Activated CD4-positive, alpha-beta T cell treated with anti-CD3 and anti-CD28 coated beads for 36 hours (primary cell): Measurements from ENCODE around the gene SAFB. TPM values are rescaled to one million over a fixed set of nuclear protein-coding genes. Genes with fewer than 3 reads are reported as not detected.

Experiments
- ATAC-seq: fragments of 200-7000 bp; cut with Tn5 transposase; one replicate; pipeline ENCODE4 v1.10.0; 2021; ENCODE audit warnings: mild to moderate bottlenecking, moderate library complexity
- CTCF ChIA-PET: fragments of 350-600 bp; sonication (Branson Sonifier 250); formaldehyde crosslinking; loops from one replicate; lab custom pipeline; 2021; ENCODE audit warnings: antibody characterized with exemption; lab: Charles Lee
- POLR2A ChIA-PET: fragments of 350-600 bp; sonication (Branson Sonifier 250); formaldehyde crosslinking; loops from one replicate; lab custom pipeline; 2021; ENCODE audit warnings: antibody characterized with exemption, inconsistent platforms; lab: Charles Lee
- DNase-seq: peaks from one replicate; pipeline ENCODE4 v3.0.0-alpha.2; 2020
- H3K27ac Mint-ChIP-seq: one replicate; pipeline ENCODE4 v1.8.0; 2021; ENCODE audit warnings: mixed read lengths
- H3K27me3 Mint-ChIP-seq: one replicate; pipeline ENCODE4 v1.8.0; 2021; ENCODE audit warnings: mixed read lengths
- H3K36me3 Mint-ChIP-seq: one replicate; pipeline ENCODE4 v1.8.0; 2021; ENCODE audit warnings: low read depth, mixed read lengths
- H3K4me1 Mint-ChIP-seq: one replicate; pipeline ENCODE4 v1.8.0; 2021; ENCODE audit warnings: mixed read lengths
- H3K4me3 Mint-ChIP-seq: one replicate; pipeline ENCODE4 v1.8.0; 2021; ENCODE audit warnings: mild to moderate bottlenecking, moderate library complexity, mixed read lengths
- H3K9me3 Mint-ChIP-seq: one replicate; pipeline ENCODE4 v1.8.0; 2021; ENCODE audit warnings: low read depth, mixed read lengths
- intact Hi-C, 2 experiments: fragments of 100-400 bp; cut with DNase I in 1 of 2; cut with micrococcal nuclease in 1 of 2; formaldehyde crosslinking; loops; one replicate each; pipeline versions ENCODE4 v1.14.2 to v1.15.1; 2022 to 2024; cut with DNase I, micrococcal nuclease
- total RNA-seq, 2 experiments: library from RNA; stranded (reverse); gene quantifications; one replicate each; pipeline ENCODE4 v1.2.3, GENCODE V29; 2021

SAFB gene
- total RNA-seq, 2 experiments from 2014 or later = 100 to 118 TPM

- DNase-seq (no peak), ATAC-seq (no peak)
- Mint-ChIP-seq H3K27me3 (no peaks in the 10 kb centered on the region), H3K27ac (no peak overlapping the region), H3K9me3 (no peaks in the 10 kb centered on the region), H3K36me3 (peaks cover 86% of the 10 kb centered on the region), H3K4me1 (peaks cover 41% of the 10 kb centered on the region), H3K4me3 (no peak overlapping the region)
- intact Hi-C loops = no loop called here
- ChIA-PET CTCF (interaction anchor here (0.7 kb wide), 1 partner anchor 77 kb away, joined by 3 read pairs; no protein-coding TSS in a partner anchor), POLR2A (no interaction called here)
These were observed 5.8 kb upstream of the SAFB start for GRCh38 chr19:5617080-5617479.

- intact Hi-C loops = no loop called here
- Mint-ChIP-seq H3K27me3 (no peaks in the 10 kb centered on the region), H3K9me3 (no peaks in the 10 kb centered on the region), H3K27ac (peak overlapping the region; percentile 51), H3K4me3 (no peak overlapping the region), H3K36me3 (peaks cover 75% of the 10 kb centered on the region), H3K4me1 (peaks cover 41% of the 10 kb centered on the region)
- DNase-seq (no peak), ATAC-seq (no peak)
- ChIA-PET POLR2A (interaction anchor here (0.6 kb wide), 2 partner anchors 8 to 12 kb away, joined by 3 to 4 read pairs; no protein-coding TSS in a partner anchor), CTCF (interaction anchor here (0.6 to 1.9 kb wide), 5 partner anchors 9 to 1692 kb away, joined by 3 to 6 read pairs (median 3); no protein-coding TSS in a partner anchor)
These were observed 4.3 kb upstream of the SAFB start for GRCh38 chr19:5618591-5618990.

- H3K27me3 Mint-ChIP-seq = no peaks in the 10 kb centered on the region
- H3K4me1 Mint-ChIP-seq = peaks cover 47% of the 10 kb centered on the region
- H3K9me3 Mint-ChIP-seq = no peaks in the 10 kb centered on the region
- ATAC-seq = no peak
- CTCF ChIA-PET = interaction anchor here (1.0 to 2.1 kb wide), 4 partner anchors 11 to 70 kb away, joined by 3 to 7 read pairs (median 5); partner anchors contain the start of gene RPL36
- H3K36me3 Mint-ChIP-seq = peaks cover 75% of the 10 kb centered on the region
- intact Hi-C loops = loop anchor here in 1 of 2 experiments (5.0 to 10.0 kb wide), 2 partner anchors 755 to 1553 kb away; partner anchors contain the start of genes ALKBH7, PSPN and ZBTB7A
- no peak for DNase-seq
- peak overlapping the region; percentile 40 for H3K27ac Mint-ChIP-seq
- POLR2A ChIA-PET = no interaction called here
- peak overlapping the region; percentile 100 for H3K4me3 Mint-ChIP-seq
These were observed 2.9 kb upstream of the SAFB start for GRCh38 chr19:5619946-5620345.

- H3K27ac Mint-ChIP-seq = peak overlapping the region; percentile 100
- ATAC-seq (no peak), DNase-seq (no peak)
- peaks cover 80% of the 10 kb centered on the region for H3K36me3 Mint-ChIP-seq
- no peaks in the 10 kb centered on the region for H3K27me3 Mint-ChIP-seq
- H3K4me3 Mint-ChIP-seq = peak overlapping the region; percentile 100
- H3K4me1 Mint-ChIP-seq = peaks cover 59% of the 10 kb centered on the region
- CTCF ChIA-PET = interaction anchor here (0.5 to 2.1 kb wide), 4 partner anchors 11 to 1222 kb away, joined by 3 to 7 read pairs (median 4); partner anchors contain the start of gene RPL36
- intact Hi-C loops = loop anchor here in 1 of 2 experiments (5.0 to 10.0 kb wide), 2 partner anchors 753 to 1554 kb away; partner anchors contain the start of genes ALKBH7, PSPN and ZBTB7A
- H3K9me3 Mint-ChIP-seq = no peaks in the 10 kb centered on the region
- POLR2A ChIA-PET = interaction anchor here (0.6 to 2.8 kb wide), 5 partner anchors 35 to 363 kb away, joined by 3 to 11 read pairs (median 4); no protein-coding TSS in a partner anchor
These were observed 1.5 kb upstream of the SAFB start for GRCh38 chr19:5621311-5621944.

- Mint-ChIP-seq H3K4me1 (peaks cover 65% of the 10 kb centered on the region), H3K27me3 (no peaks in the 10 kb centered on the region), H3K9me3 (no peaks in the 10 kb centered on the region), H3K36me3 (peaks cover 81% of the 10 kb centered on the region), H3K27ac (peak overlapping the region; percentile 100), H3K4me3 (peak overlapping the region; percentile 100)
- ATAC-seq = no peak
- POLR2A ChIA-PET = interaction anchor here (0.6 to 2.8 kb wide), 11 partner anchors 34 to 921 kb away, joined by 3 to 11 read pairs (median 3); partner anchors contain the start of genes CATSPERD and LONP1
- CTCF ChIA-PET = interaction anchor here (0.5 to 2.1 kb wide), 7 partner anchors 12 to 1223 kb away, joined by 3 to 7 read pairs (median 4); partner anchors contain the start of gene RPL36
- intact Hi-C loops = loop anchor here in 1 of 2 experiments (1.0 to 10.0 kb wide), 10 partner anchors 58 to 1555 kb away; partner anchors contain the start of genes ALKBH7, DPP9, MICOS13 and PSPN
- peak; percentile 50 for DNase-seq
These were observed 878 bp upstream of the SAFB start for GRCh38 chr19:5621945-5622464.

GRCh38 chr19:5623397-5624017, 624 bp downstream of the SAFB start:
- Mint-ChIP-seq H3K4me1 (peaks cover 70% of the 10 kb centered on the region), H3K9me3 (no peaks in the 10 kb centered on the region), H3K27ac (peak overlapping the region; percentile 100), H3K36me3 (peaks cover 80% of the 10 kb centered on the region), H3K27me3 (no peaks in the 10 kb centered on the region), H3K4me3 (peak overlapping the region; percentile 100)
- ChIA-PET POLR2A (interaction anchor here (0.5 to 2.8 kb wide), 4 partner anchors 51 to 112 kb away, joined by 3 to 11 read pairs (median 6); partner anchors contain the start of genes CATSPERD and LONP1), CTCF (interaction anchor here (0.9 to 1.4 kb wide), 4 partner anchors 19 to 66 kb away, joined by 3 to 6 read pairs (median 4); partner anchors contain the start of gene RPL36)
- DNase-seq (peak; percentile 43), ATAC-seq (no peak)
- intact Hi-C loops = loop anchor here (1.0 to 10.0 kb wide), 8 partner anchors 57 to 1556 kb away; partner anchors contain the start of genes ALKBH7 (in 1 of the 2), CATSPERD (in 1 of the 2), DPP9 (in 1 of the 2) and LONP1 (in 1 of the 2)

GRCh38 chr19:5624018-5624663, 1.3 kb downstream of the SAFB start:
- H3K4me3 Mint-ChIP-seq = peak overlapping the region; percentile 100
- no peak for ATAC-seq

GRCh38 chr19:5624741-5625278, 1.9 kb downstream of the SAFB start:
- ATAC-seq (no peak), DNase-seq (no peak)
- Mint-ChIP-seq H3K27ac (peak overlapping the region; percentile 86), H3K9me3 (no peaks in the 10 kb centered on the region), H3K27me3 (no peaks in the 10 kb centered on the region), H3K4me3 (peak overlapping the region; percentile 100), H3K4me1 (peaks cover 72% of the 10 kb centered on the region), H3K36me3 (peaks cover 82% of the 10 kb centered on the region)
- intact Hi-C loops = loop anchor here in 1 of 2 experiments (5.0 to 10.0 kb wide), 2 partner anchors 750 to 1558 kb away; partner anchors contain the start of genes ALKBH7, PSPN and ZBTB7A
- ChIA-PET POLR2A (interaction anchor here (0.6 kb wide), 1 partner anchor 23 kb away, joined by 4 read pairs; no protein-coding TSS in a partner anchor), CTCF (interaction anchor here (0.9 kb wide), 1 partner anchor 10 kb away, joined by 3 read pairs; no protein-coding TSS in a partner anchor)

More at GRCh38 chr19:5624018-5624663, 1.3 kb downstream of the SAFB start:
- Mint-ChIP-seq H3K9me3 (no peaks in the 10 kb centered on the region), H3K4me1 (peaks cover 70% of the 10 kb centered on the region), H3K27ac (peak overlapping the region; percentile 86), H3K36me3 (peaks cover 80% of the 10 kb centered on the region), H3K27me3 (no peaks in the 10 kb centered on the region)
- intact Hi-C loops = loop anchor here in 1 of 2 experiments (5.0 to 10.0 kb wide), 2 partner anchors 751 to 1557 kb away; partner anchors contain the start of genes ALKBH7, PSPN and ZBTB7A
- ChIA-PET CTCF (interaction anchor here (0.6 to 0.9 kb wide), 2 partner anchors 11 to 959 kb away, joined by 3 to 4 read pairs; no protein-coding TSS in a partner anchor), POLR2A (interaction anchor here (0.5 to 2.8 kb wide), 6 partner anchors 23 to 545 kb away, joined by 3 to 11 read pairs (median 4); no protein-coding TSS in a partner anchor)
- DNase-seq = peak; percentile 48

GRCh38 chr19:5625641-5626040, 2.8 kb downstream of the SAFB start:
- ChIA-PET CTCF (no interaction called here), POLR2A (no interaction called here)
- DNase-seq (no peak), ATAC-seq (no peak)
- Mint-ChIP-seq H3K4me3 (peak overlapping the region; percentile 100), H3K36me3 (peaks cover 78% of the 10 kb centered on the region), H3K4me1 (peaks cover 69% of the 10 kb centered on the region), H3K27me3 (no peaks in the 10 kb centered on the region), H3K9me3 (no peaks in the 10 kb centered on the region), H3K27ac (peak overlapping the region; percentile 86)
- intact Hi-C loops = loop anchor here in 1 of 2 experiments (10.0 kb wide), 1 partner anchor 749 kb away; the partner anchor contains the start of genes ALKBH7 and PSPN
